GM19035 (cell line): ENCODE measurements around the gene RPS13.
"Not testable (repeated sequence)": the region's sequence is repeated elsewhere in the genome, so short reads cannot be mapped to it uniquely, and the experiment has no call there.

ENCODE experiments used
- ATAC-seq: cut with Tn5 transposase; IDR thresholded peaks from one replicate; pipeline ENCODE4 v1.9.1; 2021; ENCODE audit not compliant: unreplicated experiment

RPS13 gene

DNA sequence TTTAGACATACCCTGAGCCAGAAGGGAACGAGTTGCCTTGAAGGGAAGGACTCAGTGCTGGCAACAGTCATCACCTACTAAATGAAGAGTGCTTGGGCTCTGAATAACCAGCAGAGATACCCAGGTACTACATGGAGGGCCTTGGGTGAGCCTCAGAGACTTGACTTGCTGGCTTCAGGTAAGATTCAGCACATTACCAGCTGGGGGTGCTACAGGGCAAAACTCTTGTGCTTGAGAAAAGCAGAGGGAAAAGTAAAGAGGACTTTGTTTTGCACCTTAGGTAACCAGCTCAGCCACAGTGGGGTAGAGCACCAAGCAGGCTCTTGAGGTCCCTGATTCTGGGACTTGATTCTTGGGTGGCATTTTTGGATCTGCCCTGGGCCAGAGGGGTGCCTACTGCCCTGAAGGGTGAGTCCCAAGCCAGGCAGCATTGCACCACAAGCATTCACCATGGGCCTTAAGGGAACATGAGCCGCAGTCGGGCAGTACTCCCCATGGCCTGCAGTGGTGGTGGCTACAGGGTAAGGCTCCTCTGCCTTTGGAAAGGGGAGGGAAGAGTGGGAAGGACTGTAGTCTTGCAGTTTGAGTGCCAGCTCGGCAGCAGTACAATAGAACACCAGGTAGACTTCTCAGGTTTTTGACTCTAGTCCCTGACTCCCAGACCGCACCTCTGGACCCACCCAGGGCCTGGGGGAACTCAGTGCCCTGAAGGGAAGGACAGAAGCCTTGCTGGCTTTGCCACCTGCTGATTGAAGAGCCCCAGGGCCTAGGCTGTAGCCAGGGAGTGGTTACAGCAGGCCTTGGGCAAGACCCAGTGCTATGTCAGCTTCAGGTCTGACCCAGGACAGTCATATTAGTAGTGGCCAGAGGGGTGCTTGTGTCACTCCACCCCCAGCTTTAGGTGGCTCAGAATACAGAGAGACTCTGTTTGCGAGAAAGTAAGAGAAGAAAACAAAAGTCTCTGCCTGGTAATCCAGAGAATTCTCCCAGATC lies 40.5 kb downstream of the RPS13 start:
- ATAC-seq: no peak

DNA sequence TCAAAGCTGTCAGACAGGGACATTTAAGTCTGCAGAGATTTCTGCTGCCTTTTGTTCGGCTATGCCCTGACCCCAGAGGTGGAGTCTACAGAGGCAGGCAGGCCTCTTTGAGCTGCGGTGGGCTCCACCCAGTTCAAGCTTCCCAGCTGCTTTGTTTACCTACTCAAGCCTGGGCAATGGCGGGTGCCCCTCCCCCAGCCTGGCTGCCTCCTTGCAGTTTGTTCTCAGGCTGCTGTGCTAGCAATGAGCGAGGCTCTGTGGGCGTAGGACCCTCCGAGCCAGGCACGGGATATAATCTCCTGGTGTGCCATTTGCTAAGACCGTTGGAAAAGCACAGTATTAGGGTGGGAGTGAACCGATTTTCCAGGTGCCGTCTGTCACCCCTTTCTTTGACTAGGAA lies 43.4 kb downstream of the RPS13 start:
- ATAC-seq: not testable (repeated sequence)

DNA sequence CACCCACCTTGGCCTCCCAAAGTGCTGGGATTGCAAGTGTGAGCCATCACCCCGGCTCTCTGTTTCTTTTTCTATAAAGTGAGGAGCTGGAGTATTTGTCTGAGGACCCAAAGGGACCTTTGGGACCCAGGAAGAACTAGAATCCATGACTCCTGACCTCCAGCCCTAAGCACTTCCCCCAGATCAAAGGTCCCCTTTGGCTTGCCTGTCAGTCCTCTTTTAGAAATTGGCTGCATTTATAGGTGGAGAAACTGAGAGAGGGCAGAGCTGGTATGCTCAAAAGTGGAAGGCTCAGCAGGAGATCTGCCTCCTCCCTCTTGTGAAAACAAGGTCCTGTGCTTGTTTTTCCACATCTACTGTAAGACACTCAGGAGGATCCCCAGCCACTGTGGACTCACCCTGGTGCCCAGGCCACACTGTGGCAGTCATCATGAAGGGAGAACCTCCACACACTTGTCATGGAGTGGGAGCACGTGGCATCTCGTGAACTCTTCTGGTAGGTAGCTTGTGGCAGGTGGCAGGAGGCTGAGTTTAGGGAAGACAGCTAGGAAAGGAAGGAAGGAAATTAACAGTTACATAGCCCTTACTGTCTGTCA lies 50.9 kb downstream of the RPS13 start:
- no peak for ATAC-seq

DNA sequence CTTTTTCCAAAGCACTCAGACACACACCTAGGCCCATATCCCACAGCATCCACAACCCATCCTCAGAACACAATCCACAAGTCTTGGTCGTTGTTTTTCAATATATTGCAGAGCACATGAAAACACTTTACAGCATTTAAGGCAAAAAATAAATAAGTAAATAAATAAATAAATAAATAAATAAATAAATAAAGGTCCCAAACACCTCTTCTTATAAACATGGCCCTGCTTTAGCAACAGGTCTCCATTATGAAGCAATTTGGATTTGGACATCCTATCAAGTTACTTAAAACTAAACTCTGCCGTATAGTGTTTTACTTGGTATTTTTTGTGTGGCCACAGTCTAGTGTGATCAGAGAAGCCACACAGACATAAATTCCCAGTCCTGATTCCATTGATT lies 52.5 kb downstream of the RPS13 start:
- ATAC-seq: no peak
